CD14-positive monocyte (primary cell): Measurements from ENCODE around the gene SLCO2A1. TPM values are rescaled to one million over a fixed set of nuclear protein-coding genes. Genes with fewer than 3 reads are reported as not detected.

Source experiments
- DNase-seq, 3 donors: peaks; one replicate each; pipeline ENCODE4 v3.0.0-alpha.2; 2011 to 2022
- H2AFZ ChIP-seq: 2 replicates; pipeline ENCODE4 v1.6.0; 2012; ENCODE audit warnings: mild to moderate bottlenecking, low read depth, low read length, inconsistent platforms; ENCODE audit not compliant: insufficient read depth, poor library complexity, severe bottlenecking
- H3K27ac ChIP-seq, 2 donors: 1 replicate in 1 of 2; 2 replicates in 1 of 2; pipeline ENCODE4 v1.5.1; 2012 to 2013; ENCODE audit warnings: low read length in 2 of 2, control low read depth in 1 of 2, inconsistent platforms in 1 of 2, low read depth in 1 of 2, mild to moderate bottlenecking in 1 of 2
- H3K27me3 ChIP-seq, 2 donors: one replicate each; pipeline versions ENCODE4 v1.6.0 to v1.6.1; 2011 to 2013; ENCODE audit warnings: low read length in 2 of 2; ENCODE audit not compliant: control insufficient read depth in 2 of 2, insufficient read depth in 2 of 2
- H3K36me3 ChIP-seq, 2 donors: replicated peaks in 1 of 2; 1 replicate in 1 of 2; 2 replicates in 1 of 2; pipeline versions ENCODE4 v1.5.1 to v1.6.1; 2012 to 2013; ENCODE audit warnings: low read length in 2 of 2, control low read depth in 1 of 2, inconsistent platforms in 1 of 2, mild to moderate bottlenecking in 1 of 2; ENCODE audit not compliant: insufficient read depth in 2 of 2, control insufficient read depth in 1 of 2
- H3K4me1 ChIP-seq, 2 donors: 1 replicate in 1 of 2; 2 replicates in 1 of 2; pipeline versions ENCODE4 v1.5.1 to v1.6.1; 2012 to 2013; ENCODE audit warnings: low read length in 2 of 2, control low read depth in 1 of 2, inconsistent platforms in 1 of 2, mild to moderate bottlenecking in 1 of 2, moderate library complexity in 1 of 2; ENCODE audit not compliant: insufficient read depth in 2 of 2, control insufficient read depth in 1 of 2
- H3K4me2 ChIP-seq: replicated peaks from 2 replicates; pipeline ENCODE3; 2012; ENCODE audit warnings: low read length, moderate library complexity, mild to moderate bottlenecking; ENCODE audit not compliant: poor library complexity, severe bottlenecking; ENCODE audit errors: extremely low read depth
- H3K4me3 ChIP-seq, 3 experiments: fragments of 200-600 bp in 1 of 3; sonication (generic) in 1 of 3; replicated peaks in 1 of 3; 1 replicate in 2 of 3; 2 replicates in 1 of 3; pipeline ENCODE4 v1.5.1; 2011 to 2013; ENCODE audit warnings: low read length in 3 of 3, mild to moderate bottlenecking in 3 of 3, control low read depth in 2 of 3, low read depth in 2 of 3, inconsistent platforms in 1 of 3, moderate library complexity in 1 of 3
- H3K79me2 ChIP-seq: 2 replicates; pipeline ENCODE4 v1.6.0; 2012; ENCODE audit warnings: mild to moderate bottlenecking, control low read depth, inconsistent platforms, low read length, moderate library complexity; ENCODE audit not compliant: insufficient read depth
- H3K9ac ChIP-seq: 2 replicates; pipeline ENCODE4 v1.6.0; 2017; ENCODE audit warnings: low read length, mild to moderate bottlenecking; ENCODE audit not compliant: insufficient read depth, poor library complexity, severe bottlenecking
- H3K9me3 ChIP-seq, 2 donors: replicated peaks in 1 of 2; 1 replicate in 1 of 2; 2 replicates in 1 of 2; pipeline versions ENCODE4 v1.5.1 to v1.6.1; 2012 to 2013; ENCODE audit warnings: low read length in 2 of 2, control low read depth in 1 of 2; ENCODE audit not compliant: control insufficient read depth in 1 of 2, insufficient read depth in 1 of 2
- H4K20me1 ChIP-seq: 2 replicates; pipeline ENCODE4 v1.6.0; 2012; ENCODE audit warnings: mild to moderate bottlenecking, low read length, control low read depth, moderate library complexity; ENCODE audit not compliant: insufficient read depth
- H3K27ac Mint-ChIP-seq, 7 donors: one replicate each; pipeline ENCODE4 v1.8.0; 2020; ENCODE audit warnings: mild to moderate bottlenecking in 7 of 7, mixed read lengths in 7 of 7, moderate library complexity in 6 of 7, inconsistent platforms in 2 of 7
- H3K27me3 Mint-ChIP-seq, 3 donors: one replicate each; pipeline ENCODE4 v1.8.0; 2021 to 2022; ENCODE audit warnings: low read depth in 3 of 3, mild to moderate bottlenecking in 3 of 3, mixed read lengths in 3 of 3, moderate library complexity in 3 of 3, inconsistent platforms in 1 of 3
- H3K36me3 Mint-ChIP-seq, 2 donors: one replicate each; pipeline ENCODE4 v1.8.0; 2020; ENCODE audit warnings: mixed read lengths in 2 of 2, inconsistent platforms in 1 of 2, mild to moderate bottlenecking in 1 of 2
- H3K4me1 Mint-ChIP-seq: one replicate; pipeline ENCODE4 v1.8.0; 2020; ENCODE audit warnings: mild to moderate bottlenecking, mixed read lengths
- H3K4me3 Mint-ChIP-seq, 2 donors: one replicate each; pipeline ENCODE4 v1.8.0; 2020; ENCODE audit warnings: mild to moderate bottlenecking in 2 of 2, mixed read lengths in 2 of 2, moderate library complexity in 1 of 2
- H3K9me3 Mint-ChIP-seq, 7 donors: one replicate each; pipeline ENCODE4 v1.8.0; 2020 to 2022; ENCODE audit warnings: mixed read lengths in 7 of 7, mild to moderate bottlenecking in 6 of 7, moderate library complexity in 6 of 7, inconsistent platforms in 2 of 7
- CTCF ChIP-seq: fragments of 200-600 bp; IDR thresholded peaks from one replicate; pipeline ENCODE4 v1.8.0; 2022; ENCODE audit warnings: antibody characterized with exemption, mild to moderate bottlenecking
- WGBS: methylation state at CpG from one replicate; pipeline ENCODE4 v1.1.5; 2013; ENCODE audit warnings: missing lambda C conversion rate; ENCODE audit not compliant: insufficient coverage; 5-methylcytosine and 5-hydroxymethylcytosine counted together
- intact Hi-C, 2 donors: fragments of 100-400 bp; cut with micrococcal nuclease; formaldehyde crosslinking; loops; one replicate each; pipeline versions ENCODE4 v1.15.0 to v1.15.1; 2023
- polyA plus RNA-seq, 3 donors: library from polyadenylated mRNA; depleted of rRNA in 1 of 3; unstranded in 2 of 3; stranded (reverse) in 1 of 3; fragments of 300-500 nt in 2 of 3; fragments of >200 nt in 1 of 3; fragmentation: Illumina TruSeq in 2 of 3; gene quantifications; 1 replicate in 2 of 3; 2 replicates in 1 of 3; pipeline ENCODE4 v1.2.3, GENCODE V29; 2012 to 2021

Gene SLCO2A1
- polyA plus RNA-seq, 3 donors, result 0.12 TPM; not detected in 2

- Mint-ChIP-seq H3K9me3 (peaks cover 5 to 15% (median 10%) of the 10 kb centered on the region in 7 donors), H3K27me3 (peaks cover 0 to 6% (median 1%) of the 10 kb centered on the region in 3 donors), H3K27ac (no peak overlapping the region), H3K36me3 (no peaks in the 10 kb centered on the region), H3K4me3 (no peak overlapping the region), H3K4me1 (no peaks in the 10 kb centered on the region)
- no peaks in the 10 kb centered on the region for H3K27me3 ChIP-seq
- no peak overlapping the region for H3K4me2 ChIP-seq
- TF ChIP-seq CTCF, result no peak
- no peak for DNase-seq
- H3K79me2 ChIP-seq, result no peaks in the 10 kb centered on the region
- H3K27ac ChIP-seq, result no peak overlapping the region
- H3K36me3 ChIP-seq, result no peaks in the 10 kb centered on the region
- WGBS, result no CpG with 5 or more reads among the region's 3 CpGs
- H3K4me3 ChIP-seq, result no peak overlapping the region
- H3K9me3 ChIP-seq, result peaks cover 0 to 2% of the 10 kb centered on the region in 2 donors
- no peak overlapping the region for H3K9ac ChIP-seq
- intact Hi-C loops, result no loop called here
- H3K4me1 ChIP-seq, result no peaks in the 10 kb centered on the region
- no peaks in the 10 kb centered on the region for H4K20me1 ChIP-seq
- H2AFZ ChIP-seq, result no peak overlapping the region
Measured at GRCh38 chr3:134007819-134008218, 21.9 kb downstream of the SLCO2A1 start.

- Histone ChIP-seq H3K36me3 (no peaks in the 10 kb centered on the region), H3K27ac (no peak overlapping the region), H3K79me2 (no peaks in the 10 kb centered on the region), H3K4me1 (no peaks in the 10 kb centered on the region), H3K9me3 (peaks cover 0 to 2% of the 10 kb centered on the region in 2 donors), H4K20me1 (no peaks in the 10 kb centered on the region), H3K9ac (no peak overlapping the region), H2AFZ (no peak overlapping the region), H3K4me2 (no peak overlapping the region), H3K4me3 (no peak overlapping the region), H3K27me3 (no peaks in the 10 kb centered on the region)
- Mint-ChIP-seq H3K9me3 (peaks cover 3 to 15% (median 10%) of the 10 kb centered on the region in 7 donors), H3K36me3 (no peaks in the 10 kb centered on the region), H3K4me1 (no peaks in the 10 kb centered on the region), H3K27ac (no peak overlapping the region), H3K27me3 (peaks cover 0 to 6% (median 2%) of the 10 kb centered on the region in 3 donors), H3K4me3 (no peak overlapping the region)
- 100% methylated on average over 1 of the region's 4 CpGs for WGBS
- no peak for TF ChIP-seq CTCF
- DNase-seq, result no peak
- intact Hi-C loops, result no loop called here
Measured at GRCh38 chr3:134004841-134005240, 24.9 kb downstream of the SLCO2A1 start.
